Activated CD4-positive, alpha-beta T cell treated with anti-CD3 and anti-CD28 coated beads, Interleukin-2, amount 10 ng/mL, durations not matched to agents 24 days and 14 days (primary cell): ENCODE measurements around the gene SLC35G2. TPM values are rescaled to one million over a fixed set of nuclear protein-coding genes. Genes with fewer than 3 reads are reported as not detected.
A peak's percentile ranks its signal among the peaks of the same experiment; 100 is the strongest.

Experiments used
- DNase-seq: peaks from one replicate; pipeline ENCODE4 v3.0.0; 2022
- H3K27ac Mint-ChIP-seq: one replicate; pipeline ENCODE4 v1.8.0; 2022; ENCODE audit warnings: mild to moderate bottlenecking, mixed read lengths
- H3K27me3 Mint-ChIP-seq: one replicate; pipeline ENCODE4 v1.8.0; 2022; ENCODE audit warnings: mixed read lengths
- H3K36me3 Mint-ChIP-seq: one replicate; pipeline ENCODE4 v1.8.0; 2022; ENCODE audit warnings: low read depth, mild to moderate bottlenecking, mixed read lengths
- H3K4me1 Mint-ChIP-seq: one replicate; pipeline ENCODE4 v1.8.0; 2021; ENCODE audit warnings: mixed read lengths
- H3K4me3 Mint-ChIP-seq: one replicate; pipeline ENCODE4 v1.8.0; 2022; ENCODE audit warnings: mild to moderate bottlenecking, moderate library complexity, mixed read lengths
- H3K9me3 Mint-ChIP-seq: one replicate; pipeline ENCODE4 v1.8.0; 2021; ENCODE audit warnings: mixed read lengths
- intact Hi-C: fragments of 100-400 bp; cut with micrococcal nuclease; formaldehyde crosslinking; loops from one replicate; pipeline ENCODE4 v1.15.1; 2023
- total RNA-seq: library from RNA; stranded (reverse); gene quantifications from 2 replicates; pipeline ENCODE4 v1.2.3, GENCODE V29; 2022

SLC35G2 gene
- total RNA-seq, 1 donor from 2014 or later = 3.8 TPM

DNA sequence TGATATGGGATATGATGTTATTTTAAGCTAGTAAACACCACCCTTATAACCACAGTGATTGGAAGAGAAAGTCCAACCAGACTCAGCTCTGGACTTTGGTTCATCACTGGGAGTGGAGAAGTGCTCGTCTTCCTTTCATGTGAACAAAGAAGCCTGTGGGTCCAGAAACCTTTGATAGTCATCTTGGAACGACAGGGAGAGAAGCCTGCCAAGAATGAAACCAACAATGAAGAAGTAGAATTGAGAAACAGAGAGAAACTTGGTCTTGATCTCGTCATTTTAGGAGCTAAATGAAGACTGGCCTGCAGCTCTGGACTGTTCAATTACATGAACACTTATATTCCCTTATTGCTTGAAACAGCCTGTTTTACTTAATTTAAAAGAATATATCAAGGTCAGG lies 13.1 kb upstream of the SLC35G2 start:
- no peak overlapping the region for H3K4me3 Mint-ChIP-seq
- H3K9me3 Mint-ChIP-seq = no peaks in the 10 kb centered on the region
- intact Hi-C loops = no loop called here
- no peaks in the 10 kb centered on the region for H3K36me3 Mint-ChIP-seq
- peaks cover 2% of the 10 kb centered on the region for H3K4me1 Mint-ChIP-seq
- peaks cover 6% of the 10 kb centered on the region for H3K27me3 Mint-ChIP-seq
- DNase-seq = no peak
- no peak overlapping the region for H3K27ac Mint-ChIP-seq

DNA sequence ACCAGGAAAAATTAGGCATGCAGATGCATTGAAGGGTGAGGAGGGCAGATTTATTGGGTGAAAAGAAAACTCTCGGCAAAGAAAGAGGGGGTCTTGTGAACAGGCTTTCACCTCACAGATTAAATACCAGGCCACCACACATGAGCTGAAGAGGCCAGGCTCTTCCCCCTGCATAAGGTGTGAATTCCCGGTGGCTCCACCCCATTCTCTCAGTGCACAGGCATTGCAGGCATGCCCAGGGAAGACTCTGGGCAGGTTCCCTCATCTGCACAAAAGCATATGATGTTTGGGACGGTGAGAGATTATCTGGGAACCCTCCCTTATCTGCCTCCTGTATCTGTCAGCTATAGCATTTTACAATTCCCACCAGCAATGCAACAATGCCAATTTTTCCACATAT lies 7.2 kb upstream of the SLC35G2 start:
- no peak overlapping the region for H3K4me3 Mint-ChIP-seq
- no peak overlapping the region for H3K27ac Mint-ChIP-seq
- no peak for DNase-seq
- no peaks in the 10 kb centered on the region for H3K36me3 Mint-ChIP-seq
- H3K27me3 Mint-ChIP-seq = peaks cover 5% of the 10 kb centered on the region
- no peaks in the 10 kb centered on the region for H3K9me3 Mint-ChIP-seq
- intact Hi-C loops = no loop called here
- H3K4me1 Mint-ChIP-seq = no peaks in the 10 kb centered on the region

DNA sequence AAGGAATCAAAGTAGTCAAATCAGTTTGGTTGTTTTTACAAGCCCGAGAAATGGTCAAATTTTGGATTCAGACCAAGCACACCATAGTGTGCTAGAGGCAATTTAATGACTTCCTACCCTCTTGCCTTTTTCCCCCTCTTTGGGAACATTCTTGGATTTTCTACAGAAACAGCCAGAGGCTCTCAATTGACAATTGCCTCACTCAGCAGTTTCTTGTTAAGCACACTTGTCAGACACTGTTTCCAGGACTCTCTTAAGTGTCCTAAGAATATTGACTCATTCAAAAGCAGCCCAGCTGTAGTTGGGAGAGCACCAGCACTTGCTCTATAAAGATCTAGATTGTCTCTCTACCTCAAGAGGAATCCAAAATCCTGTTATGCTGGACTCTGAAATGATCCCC lies 1.5 kb upstream of the SLC35G2 start:
- Mint-ChIP-seq H3K4me3 (no peak overlapping the region), H3K4me1 (peaks cover 21% of the 10 kb centered on the region), H3K27ac (no peak overlapping the region), H3K9me3 (peaks cover under 1% of the 10 kb centered on the region), H3K27me3 (peaks cover 30% of the 10 kb centered on the region), H3K36me3 (peaks cover 2% of the 10 kb centered on the region)
- intact Hi-C loops = loop anchor here (5.0 kb wide), 1 partner anchor 105 kb away; no protein-coding TSS in a partner anchor
- no peak for DNase-seq

DNA sequence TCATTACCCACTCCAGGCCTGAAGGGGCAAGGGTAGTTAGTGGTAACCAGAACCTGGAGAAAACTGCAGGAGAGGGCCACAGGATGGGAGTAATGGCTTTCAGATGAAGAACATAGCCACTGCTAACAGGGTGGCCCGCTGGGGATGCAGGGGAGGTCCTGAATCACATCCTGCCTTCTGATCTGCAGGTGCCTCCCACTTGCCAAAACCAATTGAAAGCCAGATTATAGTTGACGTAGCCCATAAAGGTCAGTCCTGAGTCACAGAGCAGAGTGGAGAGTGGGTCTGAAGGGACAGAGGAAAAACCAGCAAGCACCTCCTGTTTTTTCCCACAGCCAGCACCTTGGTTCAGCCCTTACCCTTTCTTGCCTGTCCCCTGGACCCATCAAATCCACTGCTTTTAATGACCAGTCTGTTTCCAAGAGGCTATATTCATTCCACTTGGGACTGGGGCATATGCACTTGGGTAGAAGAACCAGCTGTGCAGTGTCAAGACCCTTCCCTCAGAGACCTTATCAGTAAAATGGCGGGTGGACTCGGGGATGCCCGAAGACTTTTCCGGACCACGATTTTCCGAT lies 646 bp upstream of the SLC35G2 start:
- intact Hi-C loops = loop anchor here (1.0 to 5.0 kb wide), 6 partner anchors 21 to 621 kb away; partner anchors contain the start of genes MSL2, NCK1 and STAG1
- peaks cover 2% of the 10 kb centered on the region for H3K36me3 Mint-ChIP-seq
- peaks cover 9% of the 10 kb centered on the region for H3K9me3 Mint-ChIP-seq
- peak overlapping the region; percentile 81 for H3K27ac Mint-ChIP-seq
- peak; percentile 72 for DNase-seq
- peak overlapping the region; percentile 87 for H3K4me3 Mint-ChIP-seq
- H3K4me1 Mint-ChIP-seq = peaks cover 21% of the 10 kb centered on the region
- H3K27me3 Mint-ChIP-seq = peaks cover 38% of the 10 kb centered on the region

DNA sequence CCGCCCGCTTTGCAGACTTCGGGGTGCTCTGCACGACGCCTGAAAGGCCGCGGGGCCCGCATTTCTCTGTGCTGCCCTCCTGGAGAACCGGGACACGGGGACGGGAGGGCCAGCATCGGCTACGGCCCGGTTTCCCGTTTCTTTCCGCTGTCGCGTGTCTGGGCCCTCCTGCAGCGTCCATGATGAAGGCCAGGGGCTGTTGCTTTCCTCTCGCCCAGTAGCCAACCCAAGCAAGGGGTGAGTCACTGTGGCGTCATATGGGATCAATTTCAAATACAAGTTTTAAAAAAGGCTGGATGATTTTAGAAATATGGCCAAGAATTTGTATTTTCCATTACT lies 435 bp downstream of the SLC35G2 start:
- Mint-ChIP-seq H3K4me3 (peak overlapping the region; percentile 87), H3K36me3 (peaks cover 3% of the 10 kb centered on the region), H3K27ac (peak overlapping the region; percentile 81), H3K9me3 (peaks cover 11% of the 10 kb centered on the region), H3K4me1 (peaks cover 21% of the 10 kb centered on the region), H3K27me3 (peaks cover 40% of the 10 kb centered on the region)
- peak; percentile 65 for DNase-seq
- intact Hi-C loops = loop anchor here (2.0 to 5.0 kb wide), 3 partner anchors 19 to 623 kb away; partner anchors contain the start of gene MSL2

DNA sequence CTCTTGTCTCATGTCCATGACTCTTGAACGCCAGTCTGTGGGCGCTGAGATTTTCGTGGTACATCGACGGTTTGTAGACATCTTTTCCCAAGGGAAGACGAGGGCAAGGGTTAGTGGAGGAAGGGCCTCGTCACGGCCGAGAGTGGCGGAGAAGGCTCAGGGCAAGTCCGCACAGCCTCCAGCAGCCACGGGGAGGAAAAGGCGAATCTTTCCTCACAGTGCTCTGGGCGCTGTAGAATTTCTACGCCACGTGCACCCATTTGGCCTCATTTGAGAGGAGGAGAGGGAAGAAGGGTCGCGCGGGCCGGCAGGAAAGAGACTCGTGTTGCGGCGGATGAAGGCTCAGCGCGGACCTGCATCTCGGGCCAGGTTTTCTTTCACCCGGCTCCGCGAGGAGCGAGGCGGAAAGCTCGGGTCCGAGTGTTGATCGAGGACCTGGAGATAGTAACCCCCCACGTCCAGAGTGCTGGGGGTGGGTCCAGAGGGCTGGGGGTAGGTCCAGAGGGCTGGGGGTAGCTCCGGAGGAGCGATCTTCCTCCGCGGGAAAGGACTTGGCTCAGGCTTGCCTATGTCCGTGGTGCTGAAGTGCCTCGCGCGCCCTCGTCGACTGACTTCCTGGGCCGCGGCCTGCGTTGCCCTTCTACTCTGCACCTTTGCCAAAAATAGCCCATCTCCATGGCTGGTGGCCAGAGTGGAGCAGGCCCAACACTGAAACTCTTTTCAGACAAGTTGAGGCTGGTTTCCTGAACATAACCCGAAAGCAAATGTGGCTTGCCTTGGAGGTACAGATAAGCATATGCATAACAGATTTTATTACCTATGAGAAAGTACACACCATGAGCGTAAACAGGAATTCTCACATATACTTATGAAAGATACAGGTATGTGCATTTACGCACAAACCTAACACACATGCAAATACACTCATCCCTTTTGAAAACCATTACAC lies 1.1 kb downstream of the SLC35G2 start:
- Mint-ChIP-seq H3K27ac (peak overlapping the region; percentile 81), H3K4me1 (peaks cover 21% of the 10 kb centered on the region), H3K27me3 (peaks cover 43% of the 10 kb centered on the region), H3K4me3 (peak overlapping the region; percentile 87), H3K9me3 (peaks cover 15% of the 10 kb centered on the region), H3K36me3 (peaks cover 4% of the 10 kb centered on the region)
- peak; percentile 77 for DNase-seq
- intact Hi-C loops = loop anchor here (2.0 to 5.0 kb wide), 3 partner anchors 19 to 623 kb away; partner anchors contain the start of gene MSL2

DNA sequence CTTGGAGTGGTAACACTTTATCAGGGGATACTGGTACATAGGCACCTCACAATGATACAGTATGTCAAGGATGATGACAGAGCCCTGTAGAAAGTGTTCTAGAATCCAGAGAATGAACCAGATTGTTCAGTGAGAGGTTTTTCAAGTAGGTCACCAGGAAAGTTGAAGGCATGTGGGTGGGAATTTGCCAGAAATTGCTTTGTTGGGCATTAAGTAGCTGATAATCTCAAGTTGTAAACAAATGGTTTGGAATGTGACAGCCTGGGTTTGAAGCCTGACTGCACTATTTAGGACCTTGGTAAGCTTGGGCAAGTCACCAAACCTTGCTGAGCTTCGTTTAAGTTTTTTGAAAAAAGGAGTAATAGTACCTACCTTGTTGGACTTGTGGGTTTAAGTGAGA lies 12.5 kb downstream of the SLC35G2 start:
- no peak for DNase-seq
- peaks cover 2% of the 10 kb centered on the region for H3K4me1 Mint-ChIP-seq
- H3K9me3 Mint-ChIP-seq = peaks cover 18% of the 10 kb centered on the region
- no peak overlapping the region for H3K27ac Mint-ChIP-seq
- no peak overlapping the region for H3K4me3 Mint-ChIP-seq
- H3K36me3 Mint-ChIP-seq = peaks cover 2% of the 10 kb centered on the region
- intact Hi-C loops = no loop called here
- H3K27me3 Mint-ChIP-seq = peaks cover 9% of the 10 kb centered on the region

DNA sequence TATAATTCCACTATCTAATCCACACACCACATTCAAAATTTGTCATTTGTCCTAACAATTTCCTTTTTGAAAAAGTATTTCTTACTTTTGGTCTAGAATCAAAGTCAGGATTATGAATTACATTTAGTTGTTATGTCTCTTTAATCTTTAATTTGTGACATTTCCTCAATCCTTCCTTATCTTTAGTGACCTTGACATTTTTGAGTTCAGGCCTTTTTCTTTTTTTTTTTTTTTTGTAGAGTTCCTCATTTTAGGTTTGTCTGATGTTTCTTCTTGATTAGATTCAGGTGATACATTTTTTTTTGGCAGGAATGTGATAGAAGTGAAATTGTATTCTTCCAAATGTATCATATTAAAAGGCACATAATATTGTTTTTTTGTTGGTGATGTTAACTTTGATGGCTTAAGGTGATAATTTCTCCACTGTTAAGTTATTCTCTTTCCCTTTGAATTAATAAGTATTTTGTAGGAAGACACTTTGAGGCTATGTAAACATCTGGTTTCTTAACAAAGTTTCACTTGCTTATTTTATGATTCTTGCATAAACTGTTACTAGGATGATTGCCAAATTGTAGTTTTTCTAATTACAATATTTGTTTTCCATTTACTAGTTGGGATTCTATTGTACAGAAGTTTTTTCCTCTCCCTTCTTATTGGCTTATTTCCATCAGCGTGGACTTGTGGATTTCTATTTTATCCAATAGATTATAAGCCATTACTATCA lies 16.3 kb downstream of the SLC35G2 start:
- no peak overlapping the region for H3K27ac Mint-ChIP-seq
- DNase-seq = no peak
- H3K27me3 Mint-ChIP-seq = peaks cover 2% of the 10 kb centered on the region
- H3K4me1 Mint-ChIP-seq = peaks cover 23% of the 10 kb centered on the region
- H3K4me3 Mint-ChIP-seq = no peak overlapping the region
- intact Hi-C loops = no loop called here
- peaks cover 6% of the 10 kb centered on the region for H3K9me3 Mint-ChIP-seq
- peaks cover 13% of the 10 kb centered on the region for H3K36me3 Mint-ChIP-seq

DNA sequence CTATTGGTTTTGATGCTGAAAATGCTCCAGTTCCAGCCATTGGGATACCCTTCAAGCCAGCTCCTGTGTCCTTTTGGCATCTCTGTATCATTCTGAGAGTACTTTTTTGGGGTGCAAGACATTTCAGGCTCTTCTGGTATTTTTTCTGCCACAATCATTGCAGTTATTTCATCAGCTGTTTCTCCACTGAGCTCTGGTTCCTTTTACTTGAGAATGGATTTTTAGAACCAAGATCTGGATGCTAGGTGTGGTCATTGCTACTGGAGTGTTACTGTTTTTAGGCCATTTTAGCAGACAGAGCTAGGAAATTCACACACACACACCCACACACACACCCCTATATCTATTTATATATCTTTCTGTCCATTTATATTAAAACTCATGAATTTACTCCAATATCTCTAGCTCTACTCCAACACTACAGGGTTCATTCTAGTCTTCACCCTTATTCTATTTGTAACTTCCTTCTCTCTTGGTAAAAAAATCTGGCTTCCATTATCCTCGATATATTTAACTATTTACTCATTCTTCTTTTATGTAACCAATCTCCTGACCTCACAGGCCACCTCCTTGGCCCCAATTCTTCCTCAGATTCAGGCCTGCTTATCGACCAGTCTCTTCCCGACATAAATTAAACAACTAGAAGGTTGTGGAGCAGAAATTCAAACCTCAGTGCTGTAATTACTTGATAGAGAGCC lies 17.0 kb downstream of the SLC35G2 start:
- H3K36me3 Mint-ChIP-seq = peaks cover 13% of the 10 kb centered on the region
- intact Hi-C loops = no loop called here
- H3K9me3 Mint-ChIP-seq = peaks cover 6% of the 10 kb centered on the region
- no peak overlapping the region for H3K4me3 Mint-ChIP-seq
- no peak for DNase-seq
- peaks cover 2% of the 10 kb centered on the region for H3K27me3 Mint-ChIP-seq
- H3K27ac Mint-ChIP-seq = no peak overlapping the region
- peaks cover 23% of the 10 kb centered on the region for H3K4me1 Mint-ChIP-seq

DNA sequence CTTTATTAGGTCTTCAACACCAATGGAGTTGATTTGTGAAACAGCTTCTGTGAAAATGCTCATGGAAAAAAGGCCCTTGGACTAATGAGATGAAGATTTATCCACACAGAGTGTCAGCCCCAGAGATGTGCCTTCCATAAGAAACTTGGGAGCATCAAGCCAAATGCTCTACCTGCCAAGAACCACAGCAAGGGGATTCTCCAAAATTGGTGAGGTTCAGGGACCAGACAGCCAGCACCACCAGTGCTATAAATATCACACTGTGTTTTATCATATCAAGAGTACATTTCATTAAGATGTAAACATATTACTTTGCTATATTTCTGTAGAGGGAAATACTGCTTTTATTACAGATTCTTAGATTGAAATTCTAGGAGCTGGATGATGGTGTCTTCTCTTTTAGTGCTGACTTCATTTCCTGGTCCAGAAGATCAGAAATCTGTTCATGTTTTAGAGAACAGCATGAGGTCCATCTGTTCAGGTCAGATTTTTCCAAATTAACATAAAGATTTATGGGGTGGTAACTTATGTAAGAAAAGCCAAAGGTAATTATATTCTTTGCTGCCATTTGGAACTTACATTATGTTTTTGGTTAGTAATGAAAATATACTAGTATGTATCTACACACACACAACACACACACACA lies 17.7 kb downstream of the SLC35G2 start:
- H3K9me3 Mint-ChIP-seq = peaks cover 6% of the 10 kb centered on the region
- no peak overlapping the region for H3K27ac Mint-ChIP-seq
- no peak overlapping the region for H3K4me3 Mint-ChIP-seq
- H3K36me3 Mint-ChIP-seq = peaks cover 13% of the 10 kb centered on the region
- H3K4me1 Mint-ChIP-seq = peaks cover 23% of the 10 kb centered on the region
- no peak for DNase-seq
- intact Hi-C loops = no loop called here
- no peaks in the 10 kb centered on the region for H3K27me3 Mint-ChIP-seq

DNA sequence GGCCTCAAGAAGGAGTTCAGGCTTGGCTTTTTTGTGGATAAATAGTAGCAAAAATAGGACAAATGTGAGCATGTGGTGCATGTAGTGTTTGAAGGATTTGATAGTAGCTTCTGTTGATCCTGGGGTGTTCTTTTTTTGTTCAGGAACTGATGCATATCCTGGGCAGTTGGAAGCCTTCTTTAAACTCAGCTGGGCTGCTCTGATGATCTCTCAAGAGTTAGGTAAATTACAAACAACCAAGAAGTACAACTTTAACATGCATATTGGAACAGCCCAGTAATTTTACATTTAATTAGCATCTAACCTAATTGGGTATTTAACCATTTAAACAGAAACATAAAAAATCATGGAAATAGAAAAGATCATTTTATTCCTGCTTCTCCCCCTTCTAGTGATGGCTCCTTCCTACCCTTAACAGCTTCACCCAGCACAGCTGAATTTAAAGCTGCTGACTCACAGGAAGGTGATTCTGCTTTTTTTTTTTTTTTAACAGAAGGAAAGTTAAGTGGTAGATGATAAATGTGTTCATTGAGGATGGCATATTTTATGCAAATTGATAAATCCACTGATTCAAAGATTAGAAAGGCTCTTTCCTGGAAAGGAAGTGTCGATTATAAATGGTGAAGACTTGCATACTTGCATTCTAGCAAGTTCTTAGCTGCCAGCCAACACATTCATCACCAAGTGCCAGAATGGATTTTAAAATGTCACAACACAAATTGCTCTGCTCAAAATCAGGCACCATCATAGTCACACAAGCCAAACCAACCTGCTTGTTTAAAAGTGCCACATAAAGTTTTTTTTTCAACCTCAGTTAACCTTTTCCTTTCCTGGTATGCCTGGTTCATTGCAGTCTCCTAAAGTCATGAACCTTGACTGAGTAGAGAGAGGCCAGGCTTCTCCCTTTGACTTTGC lies 20.0 kb downstream of the SLC35G2 start:
- intact Hi-C loops = loop anchor here (2.0 kb wide), 1 partner anchor 20 kb away; the partner anchor contains the start of gene SLC35G2
- peak overlapping the region; percentile 47 for H3K27ac Mint-ChIP-seq
- H3K36me3 Mint-ChIP-seq = peaks cover 21% of the 10 kb centered on the region
- peaks cover 27% of the 10 kb centered on the region for H3K4me1 Mint-ChIP-seq
- no peak for DNase-seq
- H3K9me3 Mint-ChIP-seq = no peaks in the 10 kb centered on the region
- no peaks in the 10 kb centered on the region for H3K27me3 Mint-ChIP-seq
- peak overlapping the region; percentile 6 for H3K4me3 Mint-ChIP-seq

DNA sequence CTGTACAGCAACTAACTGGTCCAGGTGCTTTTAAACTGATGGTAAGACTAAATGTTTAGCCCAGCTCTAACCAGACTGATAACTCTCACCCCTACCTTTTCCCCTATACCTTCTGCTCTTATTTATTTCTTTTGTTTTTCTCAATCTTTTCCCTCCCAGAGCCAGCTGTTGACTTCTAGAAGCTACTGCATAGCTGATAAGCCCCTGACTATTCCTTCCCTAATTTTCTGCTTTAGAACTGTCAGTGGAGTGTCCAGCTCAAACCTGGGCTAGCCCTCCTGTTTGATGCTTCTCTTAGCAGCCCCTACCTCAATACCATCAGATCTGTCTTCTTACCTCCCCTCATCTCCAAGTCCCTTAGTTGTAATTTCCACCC lies 20.6 kb downstream of the SLC35G2 start:
- H3K9me3 Mint-ChIP-seq = no peaks in the 10 kb centered on the region
- intact Hi-C loops = loop anchor here (2.0 kb wide), 1 partner anchor 21 kb away; the partner anchor contains the start of gene SLC35G2

More for the DNA sequence above, 20.6 kb downstream of the SLC35G2 start:
- Mint-ChIP-seq H3K27ac (peak overlapping the region; percentile 47), H3K4me1 (peaks cover 27% of the 10 kb centered on the region), H3K36me3 (peaks cover 22% of the 10 kb centered on the region), H3K27me3 (no peaks in the 10 kb centered on the region), H3K4me3 (peak overlapping the region; percentile 6)
- peak; percentile 53 for DNase-seq
